CD4-positive, alpha-beta T cell treated with Interferon gamma for 1 hour (primary cell): ENCODE data around the gene SLC2A9.

Source experiments
- DNase-seq: peaks from one replicate; pipeline ENCODE4 v3.0.0-alpha.2; 2020

SLC2A9 gene

GRCh38 chr4:9952415-9952950, 68.8 kb downstream of the SLC2A9 start:
- DNase-seq = no peak

- DNase-seq = no peak
These were observed 71.7 kb downstream of the SLC2A9 start for GRCh38 chr4:9949573-9949972.

GRCh38 chr4:9947168-9948062, 73.9 kb downstream of the SLC2A9 start:
- no peak for DNase-seq

- no peak for DNase-seq
These were observed 75.1 kb downstream of the SLC2A9 start for GRCh38 chr4:9946170-9946569.

GRCh38 chr4:9944431-9945425, 76.6 kb downstream of the SLC2A9 start:
- DNase-seq = no peak

GRCh38 chr4:9943761-9944160, 77.5 kb downstream of the SLC2A9 start:
- no peak for DNase-seq

- DNase-seq = no peak
These were observed 78.2 kb downstream of the SLC2A9 start for GRCh38 chr4:9942921-9943600.

- DNase-seq = no peak
These were observed 79.2 kb downstream of the SLC2A9 start for GRCh38 chr4:9942139-9942538.

- DNase-seq = no peak
These were observed 81.3 kb downstream of the SLC2A9 start for GRCh38 chr4:9940041-9940440.

- no peak for DNase-seq
These were observed 82.4 kb downstream of the SLC2A9 start for GRCh38 chr4:9938933-9939332.

GRCh38 chr4:9937078-9937477, 84.2 kb downstream of the SLC2A9 start:
- no peak for DNase-seq

GRCh38 chr4:9936129-9936644, 85.1 kb downstream of the SLC2A9 start:
- DNase-seq = no peak

GRCh38 chr4:9933956-9934355, 87.3 kb downstream of the SLC2A9 start:
- no peak for DNase-seq

- DNase-seq = no peak
These were observed 88.1 kb downstream of the SLC2A9 start for GRCh38 chr4:9933184-9933583.

GRCh38 chr4:9932771-9933170, 88.5 kb downstream of the SLC2A9 start:
- DNase-seq = no peak

- DNase-seq = no peak
These were observed 90.2 kb downstream of the SLC2A9 start for GRCh38 chr4:9931146-9931545.

GRCh38 chr4:9929111-9929510, 92.2 kb downstream of the SLC2A9 start:
- no peak for DNase-seq

GRCh38 chr4:9927341-9928007, 93.8 kb downstream of the SLC2A9 start:
- no peak for DNase-seq

- DNase-seq = no peak
These were observed 94.7 kb downstream of the SLC2A9 start for GRCh38 chr4:9926586-9926985.

GRCh38 chr4:9925750-9926439, 95.4 kb downstream of the SLC2A9 start:
- DNase-seq = no peak

GRCh38 chr4:9924750-9925149, 96.5 kb downstream of the SLC2A9 start:
- DNase-seq = no peak
